Stomach (tissue), 9 donors: Measurements from ENCODE around the gene R3HDM1. TPM values are rescaled to one million over a fixed set of nuclear protein-coding genes. Genes with fewer than 3 reads are reported as not detected.

Source experiments
- DNase-seq, 2 donors: peaks; one replicate each; pipeline versions ENCODE4 v3.0.0 to v3.0.0-alpha.2; 2013 to 2019
- H3K27ac ChIP-seq, 5 donors: fragments of 200-600 bp in 4 of 5; sonication (generic) in 4 of 5; one replicate each; pipeline ENCODE4 v1.5.1; 2013 to 2019; ENCODE audit warnings: mild to moderate bottlenecking in 1 of 5, moderate library complexity in 1 of 5
- H3K27me3 ChIP-seq, 3 donors: fragments of 200-600 bp; sonication (generic); one replicate each; pipeline ENCODE4 v1.5.1; 2017 to 2019; ENCODE audit warnings: mixed run types in 1 of 3
- H3K36me3 ChIP-seq, 4 donors: fragments of 200-600 bp; sonication (generic); 1 replicate in 3 of 4; 2 replicates in 1 of 4; pipeline ENCODE4 v1.5.1; 2016 to 2019
- H3K4me1 ChIP-seq, 4 donors: fragments of 200-600 bp; sonication (generic); one replicate each; pipeline ENCODE4 v1.5.1; 2016 to 2019
- H3K4me3 ChIP-seq, 4 donors: fragments of 200-600 bp; sonication (generic) in 3 of 4; one replicate each; pipeline ENCODE4 v1.5.1; 2016 to 2019; ENCODE audit warnings: mild to moderate bottlenecking in 1 of 4
- H3K9me3 ChIP-seq, 4 donors: fragments of 200-600 bp; sonication (generic); one replicate each; pipeline ENCODE4 v1.5.1; 2016 to 2019
- EP300 ChIP-seq: sonication (generic); formaldehyde crosslinking; IDR thresholded peaks from one replicate; pipeline ENCODE4 v1.6.1; 2017; ENCODE audit warnings: antibody characterized with exemption
- POLR2A ChIP-seq, 4 donors: fragments of 450-650 bp; IDR thresholded peaks; one replicate each; pipeline ENCODE4 v1.6.1; 2016; ENCODE audit warnings: antibody characterized with exemption in 4 of 4, control low read depth in 2 of 4, mild to moderate bottlenecking in 1 of 4, moderate library complexity in 1 of 4
- POLR2AphosphoS5 ChIP-seq, 3 donors: sonication (generic); formaldehyde crosslinking; IDR thresholded peaks; one replicate each; pipeline ENCODE4 v1.6.1; 2016; ENCODE audit warnings: antibody characterized with exemption in 3 of 3
- WGBS, 5 donors: extraction: QIAGEN DNeasy Blood & Tissue Kit in 3 of 5; methylation state at CpG; one replicate each; pipeline versions ENCODE4 v1.1.5 to v1.1.7; 2013 to 2018; 5-methylcytosine and 5-hydroxymethylcytosine counted together
- intact Hi-C: fragments of 100-400 bp; cut with DNase I; formaldehyde crosslinking; loops from one replicate; pipeline ENCODE4 v1.15.1; 2023; ENCODE audit warnings: low total_unique reads
- polyA plus RNA-seq, 3 donors: library from polyadenylated mRNA; stranded (reverse); fragments of 200-250 nt; gene quantifications; one replicate each; pipeline ENCODE4 v1.2.3, GENCODE V29; 2013
- total RNA-seq, 5 donors: library from RNA; depleted of rRNA; stranded (reverse); fragments of >200 nt; gene quantifications; one replicate each; pipeline versions ENCODE4 v1.1.0 to v1.2.3, GENCODE V29; 2014 to 2016
- TF ChIP-seq, protein P1 (sequence below), 7 experiments: fragments of 450-650 bp in 4 of 7; fragments of 200-600 bp in 3 of 7; sonication (generic) in 3 of 7; IDR thresholded peaks; one replicate each; pipeline ENCODE4 v1.5.1; 2016 to 2019; ENCODE audit warnings: antibody characterized with exemption in 7 of 7, control low read depth in 2 of 7, mild to moderate bottlenecking in 1 of 7
- donor health status: healthy with polysubstance abuse.
- donor health status: Bipolar disorder and iron deficiency.
- donor health status: healthy.

R3HDM1 gene
- total and polyA plus RNA-seq, 8 donors: 5.7 to 34.3 (median 12.8) TPM

DNA sequence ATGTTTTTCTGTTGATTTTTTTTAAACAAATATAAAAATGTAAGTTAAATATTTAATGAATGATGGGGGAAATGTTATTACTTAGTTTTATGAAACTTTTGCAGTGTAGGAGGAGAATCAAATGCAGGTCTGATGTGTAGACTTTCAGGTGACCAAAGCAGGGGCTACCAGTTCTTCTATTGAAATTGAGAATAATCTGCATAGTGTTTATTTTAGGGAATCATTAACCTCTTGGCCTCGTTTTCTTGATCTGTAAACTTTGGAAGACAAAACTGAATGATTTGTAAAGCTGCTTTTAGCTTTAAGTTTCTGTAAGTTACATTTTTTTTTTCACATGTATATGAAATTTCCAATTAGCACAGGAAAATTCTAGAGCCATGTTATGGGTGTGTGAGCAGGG lies 99.2 kb downstream of the R3HDM1 start:
- WGBS, 5 donors: 37 to 57% (median 40%) methylated on average over 1 of the region's 1 CpG
- TF ChIP-seq EP300: no peak
- no peak for TF ChIP-seq POLR2AphosphoS5 (IDR thresholded peaks at IDR 0.05)
- TF ChIP-seq, protein P1, sequence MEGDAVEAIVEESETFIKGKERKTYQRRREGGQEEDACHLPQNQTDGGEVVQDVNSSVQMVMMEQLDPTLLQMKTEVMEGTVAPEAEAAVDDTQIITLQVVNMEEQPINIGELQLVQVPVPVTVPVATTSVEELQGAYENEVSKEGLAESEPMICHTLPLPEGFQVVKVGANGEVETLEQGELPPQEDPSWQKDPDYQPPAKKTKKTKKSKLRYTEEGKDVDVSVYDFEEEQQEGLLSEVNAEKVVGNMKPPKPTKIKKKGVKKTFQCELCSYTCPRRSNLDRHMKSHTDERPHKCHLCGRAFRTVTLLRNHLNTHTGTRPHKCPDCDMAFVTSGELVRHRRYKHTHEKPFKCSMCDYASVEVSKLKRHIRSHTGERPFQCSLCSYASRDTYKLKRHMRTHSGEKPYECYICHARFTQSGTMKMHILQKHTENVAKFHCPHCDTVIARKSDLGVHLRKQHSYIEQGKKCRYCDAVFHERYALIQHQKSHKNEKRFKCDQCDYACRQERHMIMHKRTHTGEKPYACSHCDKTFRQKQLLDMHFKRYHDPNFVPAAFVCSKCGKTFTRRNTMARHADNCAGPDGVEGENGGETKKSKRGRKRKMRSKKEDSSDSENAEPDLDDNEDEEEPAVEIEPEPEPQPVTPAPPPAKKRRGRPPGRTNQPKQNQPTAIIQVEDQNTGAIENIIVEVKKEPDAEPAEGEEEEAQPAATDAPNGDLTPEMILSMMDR (IDR thresholded peaks at IDR 0.05): no peak
- TF ChIP-seq POLR2A (IDR thresholded peaks at IDR 0.05): no peak
- H3K27ac ChIP-seq: no peak overlapping the region
- no peak for DNase-seq
- no peak overlapping the region for H3K4me3 ChIP-seq
- no peaks in the 10 kb centered on the region for H3K9me3 ChIP-seq
- intact Hi-C loops: no loop called here
- H3K4me1 ChIP-seq: no peaks in the 10 kb centered on the region
- no peaks in the 10 kb centered on the region for H3K27me3 ChIP-seq
- H3K36me3 ChIP-seq: peaks cover 0 to 13% (median 7%) of the 10 kb centered on the region in 4 donors

DNA sequence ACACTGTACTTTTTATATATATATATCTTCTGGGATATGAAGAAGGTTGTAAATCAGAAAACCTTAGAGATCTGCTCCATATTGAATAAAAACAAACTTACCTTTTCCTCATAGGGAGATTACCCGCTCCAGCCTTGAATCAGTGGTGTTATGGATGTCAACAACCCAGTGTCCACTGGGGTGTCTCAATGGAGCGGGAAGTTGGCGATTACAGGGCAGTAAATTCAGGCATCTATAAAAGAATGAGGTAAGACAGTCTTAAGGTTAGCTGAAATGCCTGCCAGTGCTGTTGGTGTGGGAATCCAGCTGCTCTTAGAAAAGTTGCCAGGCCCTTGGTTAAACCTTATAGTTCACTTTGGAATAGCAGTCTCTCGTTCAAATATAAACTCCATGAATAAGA lies 102.3 kb downstream of the R3HDM1 start:
- Histone ChIP-seq H3K36me3 (peaks cover 6 to 41% (median 27%) of the 10 kb centered on the region in 4 donors), H3K27me3 (no peaks in the 10 kb centered on the region), H3K27ac (no peak overlapping the region), H3K9me3 (no peaks in the 10 kb centered on the region), H3K4me1 (no peaks in the 10 kb centered on the region), H3K4me3 (no peak overlapping the region)
- WGBS, 5 donors: 91 to 99% (median 93%) methylated on average over 4 of the region's 4 CpGs
- no peak for TF ChIP-seq POLR2A (IDR thresholded peaks at IDR 0.05)
- TF ChIP-seq POLR2AphosphoS5 (IDR thresholded peaks at IDR 0.05): no peak
- no peak for TF ChIP-seq EP300
- TF ChIP-seq, protein P1 (IDR thresholded peaks at IDR 0.05): no peak
- no peak for DNase-seq
- intact Hi-C loops: no loop called here

DNA sequence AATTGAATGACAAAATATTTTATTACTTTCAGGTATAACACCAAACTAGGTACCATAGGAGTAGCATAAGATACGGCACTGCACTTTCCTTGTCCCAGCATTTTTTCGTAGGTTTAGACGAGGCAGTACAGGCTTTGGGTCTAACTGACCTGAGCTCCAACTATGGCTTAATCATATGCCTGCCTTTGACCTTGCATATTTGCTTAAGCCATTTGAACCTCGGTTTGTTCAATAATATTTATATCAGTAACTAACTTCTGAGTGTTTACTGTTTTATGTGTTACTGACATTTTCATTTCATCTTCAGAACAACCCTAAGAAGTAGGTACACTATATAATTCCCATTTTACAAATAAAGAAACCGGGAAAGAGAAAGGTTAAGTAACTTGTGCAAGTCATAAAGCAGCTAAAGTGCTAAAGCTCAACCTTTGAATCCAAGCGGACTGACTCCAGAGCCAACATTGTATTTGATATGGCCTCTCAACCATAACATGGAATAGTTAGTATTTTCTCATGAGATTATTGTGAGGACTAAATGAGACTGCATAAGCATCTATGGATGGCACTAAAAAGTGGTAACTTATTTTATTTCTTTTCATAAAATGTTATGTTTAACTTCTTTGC lies 104.0 kb downstream of the R3HDM1 start:
- H3K9me3 ChIP-seq: no peaks in the 10 kb centered on the region
- H3K36me3 ChIP-seq: peaks cover 6 to 58% (median 43%) of the 10 kb centered on the region in 4 donors
- intact Hi-C loops: no loop called here
- WGBS, 5 donors: 56 to 75% (median 64%) methylated on average over 6 of the region's 6 CpGs
- H3K4me3 ChIP-seq: no peak overlapping the region
- H3K4me1 ChIP-seq: no peaks in the 10 kb centered on the region
- no peak for DNase-seq
- no peaks in the 10 kb centered on the region for H3K27me3 ChIP-seq
- H3K27ac ChIP-seq: no peak overlapping the region
- TF ChIP-seq POLR2AphosphoS5 (IDR thresholded peaks at IDR 0.05) (no peak), EP300 (no peak), POLR2A (IDR thresholded peaks at IDR 0.05) (no peak)
- TF ChIP-seq, protein P1 (IDR thresholded peaks at IDR 0.05): no peak

DNA sequence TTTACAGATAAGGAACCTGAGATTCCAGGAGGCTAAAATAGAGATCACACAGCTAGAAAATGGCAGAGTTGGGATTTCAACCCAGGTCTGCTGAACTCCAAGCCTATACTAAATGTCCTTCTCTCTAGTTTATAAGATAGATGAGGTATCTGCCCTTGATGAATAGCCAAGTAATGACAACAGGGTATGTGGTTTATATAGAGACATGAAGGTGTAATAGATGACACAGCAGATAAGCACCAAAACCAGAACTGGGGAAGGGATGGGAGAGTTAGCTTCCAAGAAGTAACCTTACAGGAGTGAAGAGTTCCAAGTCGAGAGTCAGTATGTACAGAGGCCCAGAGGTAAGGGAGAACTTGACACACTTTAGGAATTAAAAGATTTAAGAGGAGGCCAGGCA lies 105.7 kb downstream of the R3HDM1 start:
- peaks cover 6 to 69% (median 44%) of the 10 kb centered on the region in 4 donors for H3K36me3 ChIP-seq
- 91 to 100% (median 96%) methylated on average over 1 of the region's 1 CpG for WGBS, 5 donors

More for the DNA sequence above, 105.7 kb downstream of the R3HDM1 start:
- Histone ChIP-seq H3K9me3 (no peaks in the 10 kb centered on the region), H3K4me1 (no peaks in the 10 kb centered on the region), H3K4me3 (no peak overlapping the region), H3K27me3 (no peaks in the 10 kb centered on the region), H3K27ac (no peak overlapping the region)
- TF ChIP-seq, protein P1 (IDR thresholded peaks at IDR 0.05): no peak
- no peak for TF ChIP-seq EP300
- no peak for TF ChIP-seq POLR2A (IDR thresholded peaks at IDR 0.05)
- TF ChIP-seq POLR2AphosphoS5 (IDR thresholded peaks at IDR 0.05): no peak
- intact Hi-C loops: no loop called here
- DNase-seq: no peak
